ENCODE data around the gene BRSK2.

DNA sequence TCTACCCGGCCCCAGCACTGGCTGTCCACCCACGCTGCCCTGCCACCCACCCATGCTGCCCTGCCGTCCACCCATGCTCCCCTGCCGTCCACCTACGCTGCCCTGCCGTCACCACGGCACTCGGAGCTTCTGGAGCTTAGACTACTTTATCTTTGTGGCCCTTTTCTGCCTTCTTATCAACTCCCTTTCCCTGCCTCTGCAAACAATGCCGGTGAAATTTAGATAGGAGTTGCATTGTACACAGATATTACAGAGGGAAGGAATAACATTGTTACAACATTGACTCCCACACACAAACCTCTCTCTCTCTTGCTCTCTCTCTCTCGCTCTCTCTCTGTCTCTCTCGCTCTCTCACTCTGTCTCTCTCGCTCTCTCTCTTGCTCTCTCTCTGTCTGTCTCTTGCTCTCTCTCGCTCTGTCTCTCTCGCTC is 33.7 kb upstream of the BRSK2 start:
- no peak for TF ChIP-seq POLR2AphosphoS5 (IDR thresholded peaks at IDR 0.05; ENCODE audit: low read depth, low read length)
- TF ChIP-seq, protein P1, sequence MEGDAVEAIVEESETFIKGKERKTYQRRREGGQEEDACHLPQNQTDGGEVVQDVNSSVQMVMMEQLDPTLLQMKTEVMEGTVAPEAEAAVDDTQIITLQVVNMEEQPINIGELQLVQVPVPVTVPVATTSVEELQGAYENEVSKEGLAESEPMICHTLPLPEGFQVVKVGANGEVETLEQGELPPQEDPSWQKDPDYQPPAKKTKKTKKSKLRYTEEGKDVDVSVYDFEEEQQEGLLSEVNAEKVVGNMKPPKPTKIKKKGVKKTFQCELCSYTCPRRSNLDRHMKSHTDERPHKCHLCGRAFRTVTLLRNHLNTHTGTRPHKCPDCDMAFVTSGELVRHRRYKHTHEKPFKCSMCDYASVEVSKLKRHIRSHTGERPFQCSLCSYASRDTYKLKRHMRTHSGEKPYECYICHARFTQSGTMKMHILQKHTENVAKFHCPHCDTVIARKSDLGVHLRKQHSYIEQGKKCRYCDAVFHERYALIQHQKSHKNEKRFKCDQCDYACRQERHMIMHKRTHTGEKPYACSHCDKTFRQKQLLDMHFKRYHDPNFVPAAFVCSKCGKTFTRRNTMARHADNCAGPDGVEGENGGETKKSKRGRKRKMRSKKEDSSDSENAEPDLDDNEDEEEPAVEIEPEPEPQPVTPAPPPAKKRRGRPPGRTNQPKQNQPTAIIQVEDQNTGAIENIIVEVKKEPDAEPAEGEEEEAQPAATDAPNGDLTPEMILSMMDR (IDR thresholded peaks at IDR 0.05): no peak
- TF ChIP-seq, protein P2, sequence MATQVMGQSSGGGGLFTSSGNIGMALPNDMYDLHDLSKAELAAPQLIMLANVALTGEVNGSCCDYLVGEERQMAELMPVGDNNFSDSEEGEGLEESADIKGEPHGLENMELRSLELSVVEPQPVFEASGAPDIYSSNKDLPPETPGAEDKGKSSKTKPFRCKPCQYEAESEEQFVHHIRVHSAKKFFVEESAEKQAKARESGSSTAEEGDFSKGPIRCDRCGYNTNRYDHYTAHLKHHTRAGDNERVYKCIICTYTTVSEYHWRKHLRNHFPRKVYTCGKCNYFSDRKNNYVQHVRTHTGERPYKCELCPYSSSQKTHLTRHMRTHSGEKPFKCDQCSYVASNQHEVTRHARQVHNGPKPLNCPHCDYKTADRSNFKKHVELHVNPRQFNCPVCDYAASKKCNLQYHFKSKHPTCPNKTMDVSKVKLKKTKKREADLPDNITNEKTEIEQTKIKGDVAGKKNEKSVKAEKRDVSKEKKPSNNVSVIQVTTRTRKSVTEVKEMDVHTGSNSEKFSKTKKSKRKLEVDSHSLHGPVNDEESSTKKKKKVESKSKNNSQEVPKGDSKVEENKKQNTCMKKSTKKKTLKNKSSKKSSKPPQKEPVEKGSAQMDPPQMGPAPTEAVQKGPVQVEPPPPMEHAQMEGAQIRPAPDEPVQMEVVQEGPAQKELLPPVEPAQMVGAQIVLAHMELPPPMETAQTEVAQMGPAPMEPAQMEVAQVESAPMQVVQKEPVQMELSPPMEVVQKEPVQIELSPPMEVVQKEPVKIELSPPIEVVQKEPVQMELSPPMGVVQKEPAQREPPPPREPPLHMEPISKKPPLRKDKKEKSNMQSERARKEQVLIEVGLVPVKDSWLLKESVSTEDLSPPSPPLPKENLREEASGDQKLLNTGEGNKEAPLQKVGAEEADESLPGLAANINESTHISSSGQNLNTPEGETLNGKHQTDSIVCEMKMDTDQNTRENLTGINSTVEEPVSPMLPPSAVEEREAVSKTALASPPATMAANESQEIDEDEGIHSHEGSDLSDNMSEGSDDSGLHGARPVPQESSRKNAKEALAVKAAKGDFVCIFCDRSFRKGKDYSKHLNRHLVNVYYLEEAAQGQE (IDR thresholded peaks at IDR 0.05; ENCODE audit: insufficient read depth in 1 of 2, low read depth in 2 of 2, low read length in 1 of 2): no peak
